HG03135 (cell line): ENCODE data around the gene ETNK2.

Experiments
- ATAC-seq: cut with Tn5 transposase; IDR thresholded peaks from one replicate; pipeline ENCODE4 v1.9.1; 2021; ENCODE audit warnings: mild to moderate bottlenecking, moderate library complexity; ENCODE audit not compliant: unreplicated experiment

The ETNK2 gene

GRCh38 chr1:204087181-204087892 lies 64.5 kb downstream of the ETNK2 start:
- ATAC-seq, result no peak

- no peak for ATAC-seq
Observed at GRCh38 chr1:204085876-204086275, 66.0 kb downstream of the ETNK2 start.

- ATAC-seq, result no peak
Observed at GRCh38 chr1:204084247-204084772, 67.5 kb downstream of the ETNK2 start.

- no peak for ATAC-seq
Observed at GRCh38 chr1:204083491-204083890, 68.4 kb downstream of the ETNK2 start.

- ATAC-seq, result no peak
Observed at GRCh38 chr1:204081791-204082513, 69.9 kb downstream of the ETNK2 start.

GRCh38 chr1:204081164-204081790 lies 70.6 kb downstream of the ETNK2 start:
- no peak for ATAC-seq
